GM12865 (cell line): Measurements from ENCODE around the gene OS9.
"Not testable (repeated sequence)": the region's sequence is repeated elsewhere in the genome, so short reads cannot be mapped to it uniquely, and the experiment has no call there.

Source experiments
- DNase-seq: peaks from one replicate; pipeline ENCODE4 v3.0.0; 2010; ENCODE audit warnings: low read depth
- H3K4me3 ChIP-seq: 2 replicates; pipeline ENCODE4 v1.5.1; 2011; ENCODE audit warnings: mild to moderate bottlenecking, low read depth, low read length, control low read depth
- TF ChIP-seq, protein P1 (sequence below): IDR thresholded peaks from 2 replicates; pipeline ENCODE4 v1.5.1; 2011; ENCODE audit warnings: low read length, control low read depth, low read depth, inconsistent platforms; ENCODE audit not compliant: insufficient read depth; ENCODE audit errors: missing control alignments

Gene OS9

GRCh38 chr12:57720606-57721595, 27.0 kb downstream of the OS9 start:
- TF ChIP-seq, protein P1, sequence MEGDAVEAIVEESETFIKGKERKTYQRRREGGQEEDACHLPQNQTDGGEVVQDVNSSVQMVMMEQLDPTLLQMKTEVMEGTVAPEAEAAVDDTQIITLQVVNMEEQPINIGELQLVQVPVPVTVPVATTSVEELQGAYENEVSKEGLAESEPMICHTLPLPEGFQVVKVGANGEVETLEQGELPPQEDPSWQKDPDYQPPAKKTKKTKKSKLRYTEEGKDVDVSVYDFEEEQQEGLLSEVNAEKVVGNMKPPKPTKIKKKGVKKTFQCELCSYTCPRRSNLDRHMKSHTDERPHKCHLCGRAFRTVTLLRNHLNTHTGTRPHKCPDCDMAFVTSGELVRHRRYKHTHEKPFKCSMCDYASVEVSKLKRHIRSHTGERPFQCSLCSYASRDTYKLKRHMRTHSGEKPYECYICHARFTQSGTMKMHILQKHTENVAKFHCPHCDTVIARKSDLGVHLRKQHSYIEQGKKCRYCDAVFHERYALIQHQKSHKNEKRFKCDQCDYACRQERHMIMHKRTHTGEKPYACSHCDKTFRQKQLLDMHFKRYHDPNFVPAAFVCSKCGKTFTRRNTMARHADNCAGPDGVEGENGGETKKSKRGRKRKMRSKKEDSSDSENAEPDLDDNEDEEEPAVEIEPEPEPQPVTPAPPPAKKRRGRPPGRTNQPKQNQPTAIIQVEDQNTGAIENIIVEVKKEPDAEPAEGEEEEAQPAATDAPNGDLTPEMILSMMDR, result no peak
- no peak for DNase-seq
- H3K4me3 ChIP-seq, result no peak overlapping the region

GRCh38 chr12:57721846-57722608, 28.1 kb downstream of the OS9 start:
- not testable (repeated sequence) for H3K4me3 ChIP-seq

GRCh38 chr12:57722716-57723629, 29.0 kb downstream of the OS9 start:
- TF ChIP-seq, protein P1, result no peak
- no peak for DNase-seq
- no peak overlapping the region for H3K4me3 ChIP-seq

More at GRCh38 chr12:57721846-57722608, 28.1 kb downstream of the OS9 start:
- not testable (repeated sequence) for DNase-seq

DNA sequence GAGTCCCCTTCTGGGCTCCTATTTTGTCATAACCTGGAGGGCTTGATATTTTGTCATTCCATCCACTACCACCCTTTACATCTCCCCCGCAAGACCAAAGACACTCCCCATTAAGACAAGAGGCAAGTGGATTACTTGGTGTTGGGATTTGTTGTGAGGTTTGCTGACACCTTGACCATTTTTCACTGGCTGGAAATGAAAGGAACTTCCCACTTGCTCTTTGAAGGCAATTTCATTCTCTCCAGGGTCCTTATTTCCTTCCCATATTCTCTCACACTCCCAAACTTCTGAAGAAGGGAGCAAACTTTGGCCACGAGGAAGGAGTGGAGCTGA, 29.7 kb downstream of the OS9 start:
- no peak for DNase-seq
- TF ChIP-seq, protein P1, result no peak
- H3K4me3 ChIP-seq, result no peak overlapping the region

DNA sequence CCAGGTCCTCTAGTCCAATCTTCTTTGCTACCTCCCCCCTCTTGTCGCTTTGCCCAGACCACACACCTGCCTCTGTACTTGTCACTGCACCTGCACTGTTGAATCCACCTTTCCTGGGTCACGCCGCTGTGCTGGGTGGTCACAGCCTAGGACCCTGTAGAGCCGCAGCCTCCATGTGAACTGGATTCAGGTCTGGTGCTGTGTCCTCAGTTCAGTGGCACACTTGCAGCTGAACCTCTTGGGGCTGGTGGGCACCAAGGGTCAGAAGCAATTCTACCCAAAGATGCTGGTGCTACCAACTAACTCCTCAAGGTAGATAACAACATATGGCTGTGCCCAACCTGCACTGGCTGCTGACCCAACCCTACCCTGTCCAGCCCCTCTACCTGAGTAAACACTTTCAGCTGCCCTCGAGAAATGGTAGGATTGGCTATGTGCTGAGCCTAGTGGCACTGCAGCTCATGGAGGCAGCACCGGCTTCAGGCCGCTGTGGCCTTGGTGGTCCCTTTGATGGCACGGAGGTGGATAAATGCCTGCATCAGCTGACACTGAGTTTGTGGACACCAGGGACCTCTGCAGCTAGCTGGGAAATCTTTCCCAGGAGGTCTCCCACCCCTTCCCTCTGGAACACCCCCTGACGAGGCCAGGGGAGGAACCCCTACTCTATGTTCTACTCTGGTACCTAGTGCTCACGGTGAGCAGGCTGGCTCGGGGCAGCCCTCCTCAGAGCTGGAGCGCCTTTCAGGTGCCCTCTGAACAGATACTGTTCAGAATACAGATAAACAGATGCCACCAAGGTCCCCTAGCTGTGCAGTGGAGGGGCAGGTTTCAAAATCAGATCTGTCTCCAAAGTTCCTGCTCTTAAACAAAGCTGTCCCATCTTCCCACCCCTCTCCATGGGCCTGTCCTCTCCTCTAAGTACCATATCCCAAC, 30.3 kb downstream of the OS9 start:
- no peak overlapping the region for H3K4me3 ChIP-seq
- TF ChIP-seq, protein P1, result no peak
- DNase-seq, result no peak

- DNase-seq, result no peak
- TF ChIP-seq, protein P1, result no peak
- H3K4me3 ChIP-seq, result no peak overlapping the region
Observed at GRCh38 chr12:57724936-57725740, 31.2 kb downstream of the OS9 start.
